HepG2 (cell line): ENCODE data around the gene UNKL. TPM values are rescaled to one million over a fixed set of nuclear protein-coding genes. Genes with fewer than 3 reads are reported as not detected.

Experiments used
- AKAP8 ChIP-seq: sonication (generic); formaldehyde crosslinking; IDR thresholded peaks from 2 replicates; pipeline ENCODE4 v1.5.1; 2020; ENCODE audit warnings: mild to moderate bottlenecking, missing genetic modification reagents
- BRD4 ChIP-seq: sonication (generic); formaldehyde crosslinking; IDR thresholded peaks from 2 replicates; pipeline ENCODE4 v1.4.0; 2020; ENCODE audit warnings: missing genetic modification reagents
- CHCHD3 ChIP-seq: sonication (generic); formaldehyde crosslinking; IDR thresholded peaks from 2 replicates; pipeline ENCODE4 v1.8.0; 2022; ENCODE audit warnings: mild to moderate bottlenecking, missing genetic modification reagents, moderate library complexity
- KDM2A ChIP-seq: sonication (generic); formaldehyde crosslinking; IDR thresholded peaks from 2 replicates; pipeline ENCODE4 v1.4.0; 2020; ENCODE audit warnings: low read depth, missing genetic modification reagents, borderline replicate concordance
- MXD3 ChIP-seq: IDR thresholded peaks from 2 replicates; pipeline ENCODE4 v1.6.1; 2016; ENCODE audit warnings: mild to moderate bottlenecking, missing biosample characterization, missing genetic modification reagents
- NPAS2 ChIP-seq: sonication (generic); formaldehyde crosslinking; IDR thresholded peaks from 2 replicates; pipeline ENCODE4 v1.8.0; 2022; ENCODE audit warnings: mild to moderate bottlenecking, missing genetic modification reagents, borderline replicate concordance
- REST ChIP-seq, 2 experiments: IDR thresholded peaks; 2 replicates each; pipeline ENCODE4 v1.6.1; 2011 to 2012; ENCODE audit warnings: low read length in 2 of 2, borderline replicate concordance in 1 of 2, low read depth in 1 of 2, mild to moderate bottlenecking in 1 of 2, moderate library complexity in 1 of 2
- RORA ChIP-seq: sonication (generic); formaldehyde crosslinking; IDR thresholded peaks from 2 replicates; pipeline ENCODE4 v1.5.0; 2020; ENCODE audit warnings: mild to moderate bottlenecking, missing genetic modification reagents, moderate library complexity
- SPEN ChIP-seq: sonication (generic); formaldehyde crosslinking; IDR thresholded peaks from 2 replicates; pipeline ENCODE4 v1.5.1; 2020; ENCODE audit warnings: low read depth, mild to moderate bottlenecking, missing genetic modification reagents
- STAG1 ChIP-seq: sonication (generic); formaldehyde crosslinking; IDR thresholded peaks from 2 replicates; pipeline ENCODE4 v1.4.0; 2020; ENCODE audit warnings: missing genetic modification reagents
- ZNF652 ChIP-seq: IDR thresholded peaks from 2 replicates; pipeline ENCODE4 v1.6.1; 2016; ENCODE audit warnings: low read depth, borderline replicate concordance
- ZNF672 ChIP-seq: sonication (generic); formaldehyde crosslinking; IDR thresholded peaks from 2 replicates; pipeline ENCODE4 v1.8.1; 2022; ENCODE audit warnings: missing genetic modification reagents
- ZNF761 ChIP-seq: sonication (generic); formaldehyde crosslinking; conservative IDR thresholded peaks from 2 replicates; pipeline ENCODE4 v1.4.0; 2020; ENCODE audit warnings: mild to moderate bottlenecking, missing genetic modification reagents
- polyA plus RNA-seq, 8 experiments: library from polyadenylated mRNA; depleted of rRNA in 3 of 8; stranded (reverse) in 7 of 8; unstranded in 1 of 8; fragments of >200 nt; fragmentation: Illumina TruSeq in 4 of 8; extraction: Trizol in 4 of 8; gene quantifications; 2 replicates each; pipeline versions ENCODE4 v1.2.1 to v1.2.3, GENCODE V29; 2011 to 2016; ENCODE audit warnings: low read depth in 4 of 8, missing spikeins in 1 of 8, mixed read lengths in 1 of 8; ENCODE audit not compliant: insufficient read depth in 1 of 8
- total RNA-seq, 5 experiments: library from RNA; depleted of rRNA; stranded (reverse); fragments of >200 nt; fragmentation: Illumina TruSeq; extraction: Trizol; gene quantifications; 2 replicates each; pipeline ENCODE4 v1.2.3, GENCODE V29; 2016; ENCODE audit warnings: low read depth in 1 of 5
- TF ChIP-seq, protein P1 (sequence below): IDR thresholded peaks from 2 replicates; pipeline ENCODE4 v1.4.0; 2020; ENCODE audit warnings: mild to moderate bottlenecking, missing genetic modification reagents
- TF ChIP-seq, protein P2 (sequence below): sonication (generic); formaldehyde crosslinking; IDR thresholded peaks from 2 replicates; pipeline ENCODE4 v1.4.0; 2020; ENCODE audit warnings: missing genetic modification reagents
- TF ChIP-seq, protein P3 (sequence below): sonication (generic); formaldehyde crosslinking; IDR thresholded peaks from 2 replicates; pipeline ENCODE4 v1.4.0; 2020; ENCODE audit warnings: missing genetic modification reagents

UNKL gene
- total and polyA plus RNA-seq, 2 of the 13 experiments (the other 11 are each of a cell fraction or from before 2014, with no cell fraction given) = 10.4 to 17.6 TPM

DNA sequence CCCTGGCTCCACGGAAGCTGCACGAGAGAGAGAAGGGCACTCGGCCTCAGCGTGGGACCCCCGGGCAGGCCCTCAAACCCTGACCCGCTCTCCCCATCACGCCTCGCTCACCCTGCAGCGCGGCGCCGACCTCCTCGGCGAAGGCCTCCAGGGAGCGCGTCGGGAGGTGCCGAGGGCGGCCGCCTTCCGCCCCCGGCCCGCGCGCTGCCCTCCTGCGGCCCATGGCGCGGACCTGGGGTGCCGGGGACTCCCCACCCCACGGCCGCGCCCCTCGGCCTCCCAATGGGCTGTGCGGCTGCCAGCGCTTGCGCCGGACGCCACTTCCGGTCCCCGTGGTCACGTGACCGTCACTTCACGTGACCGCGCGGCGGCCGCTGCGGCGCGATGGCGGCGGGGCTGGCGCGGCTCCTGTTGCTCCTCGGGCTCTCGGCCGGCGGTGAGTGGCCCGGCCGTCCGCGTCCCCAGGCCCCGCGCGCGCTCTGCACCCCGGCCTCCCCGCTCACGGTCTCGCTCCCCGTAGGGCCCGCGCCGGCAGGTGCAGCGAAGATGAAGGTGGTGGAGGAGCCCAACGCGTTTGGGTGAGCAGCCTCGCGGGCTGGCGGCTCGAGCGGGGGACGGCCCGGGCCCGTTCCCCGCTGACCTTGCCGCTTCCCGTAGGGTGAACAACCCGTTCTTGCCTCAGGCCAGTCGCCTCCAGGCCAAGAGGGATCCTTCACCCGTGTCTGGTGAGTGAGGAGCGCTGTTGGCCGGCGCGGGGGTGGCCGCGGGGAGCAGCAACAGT, 62.7 kb downstream of the UNKL start, which contains the start of the genes GNPTG and TSR3 (continued):
- TF ChIP-seq CHCHD3 (CRISPR knock-in tag) = no peak
- peak; percentile 45; the same call in 1 of the 2 replicates for TF ChIP-seq MXD3 (CRISPR knock-in tag)
- peak; percentile 34; the same call in 1 of the 2 replicates for TF ChIP-seq ZNF761 (CRISPR knock-in tag)
- TF ChIP-seq RORA (CRISPR knock-in tag) = no peak
- TF ChIP-seq BRD4 = peak; percentile 72; the same call in 1 of the 2 replicates
- peak; percentile 46; the same call in 1 of the 2 replicates for TF ChIP-seq AKAP8
- TF ChIP-seq KDM2A (CRISPR knock-in tag) = peak; percentile 77; the same call in 1 of the 2 replicates
- TF ChIP-seq, protein P1, sequence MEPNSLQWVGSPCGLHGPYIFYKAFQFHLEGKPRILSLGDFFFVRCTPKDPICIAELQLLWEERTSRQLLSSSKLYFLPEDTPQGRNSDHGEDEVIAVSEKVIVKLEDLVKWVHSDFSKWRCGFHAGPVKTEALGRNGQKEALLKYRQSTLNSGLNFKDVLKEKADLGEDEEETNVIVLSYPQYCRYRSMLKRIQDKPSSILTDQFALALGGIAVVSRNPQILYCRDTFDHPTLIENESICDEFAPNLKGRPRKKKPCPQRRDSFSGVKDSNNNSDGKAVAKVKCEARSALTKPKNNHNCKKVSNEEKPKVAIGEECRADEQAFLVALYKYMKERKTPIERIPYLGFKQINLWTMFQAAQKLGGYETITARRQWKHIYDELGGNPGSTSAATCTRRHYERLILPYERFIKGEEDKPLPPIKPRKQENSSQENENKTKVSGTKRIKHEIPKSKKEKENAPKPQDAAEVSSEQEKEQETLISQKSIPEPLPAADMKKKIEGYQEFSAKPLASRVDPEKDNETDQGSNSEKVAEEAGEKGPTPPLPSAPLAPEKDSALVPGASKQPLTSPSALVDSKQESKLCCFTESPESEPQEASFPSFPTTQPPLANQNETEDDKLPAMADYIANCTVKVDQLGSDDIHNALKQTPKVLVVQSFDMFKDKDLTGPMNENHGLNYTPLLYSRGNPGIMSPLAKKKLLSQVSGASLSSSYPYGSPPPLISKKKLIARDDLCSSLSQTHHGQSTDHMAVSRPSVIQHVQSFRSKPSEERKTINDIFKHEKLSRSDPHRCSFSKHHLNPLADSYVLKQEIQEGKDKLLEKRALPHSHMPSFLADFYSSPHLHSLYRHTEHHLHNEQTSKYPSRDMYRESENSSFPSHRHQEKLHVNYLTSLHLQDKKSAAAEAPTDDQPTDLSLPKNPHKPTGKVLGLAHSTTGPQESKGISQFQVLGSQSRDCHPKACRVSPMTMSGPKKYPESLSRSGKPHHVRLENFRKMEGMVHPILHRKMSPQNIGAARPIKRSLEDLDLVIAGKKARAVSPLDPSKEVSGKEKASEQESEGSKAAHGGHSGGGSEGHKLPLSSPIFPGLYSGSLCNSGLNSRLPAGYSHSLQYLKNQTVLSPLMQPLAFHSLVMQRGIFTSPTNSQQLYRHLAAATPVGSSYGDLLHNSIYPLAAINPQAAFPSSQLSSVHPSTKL = peak; percentile 34; the same call in 1 of the 2 replicates
- TF ChIP-seq SPEN = peak; percentile 99
- TF ChIP-seq STAG1 (CRISPR knock-in tag) = peak; percentile 14; the same call in 1 of the 2 replicates
- TF ChIP-seq, protein P2, sequence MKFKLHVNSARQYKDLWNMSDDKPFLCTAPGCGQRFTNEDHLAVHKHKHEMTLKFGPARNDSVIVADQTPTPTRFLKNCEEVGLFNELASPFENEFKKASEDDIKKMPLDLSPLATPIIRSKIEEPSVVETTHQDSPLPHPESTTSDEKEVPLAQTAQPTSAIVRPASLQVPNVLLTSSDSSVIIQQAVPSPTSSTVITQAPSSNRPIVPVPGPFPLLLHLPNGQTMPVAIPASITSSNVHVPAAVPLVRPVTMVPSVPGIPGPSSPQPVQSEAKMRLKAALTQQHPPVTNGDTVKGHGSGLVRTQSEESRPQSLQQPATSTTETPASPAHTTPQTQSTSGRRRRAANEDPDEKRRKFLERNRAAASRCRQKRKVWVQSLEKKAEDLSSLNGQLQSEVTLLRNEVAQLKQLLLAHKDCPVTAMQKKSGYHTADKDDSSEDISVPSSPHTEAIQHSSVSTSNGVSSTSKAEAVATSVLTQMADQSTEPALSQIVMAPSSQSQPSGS (CRISPR knock-in tag) = peak; percentile 59; the same call in 1 of the 2 replicates
- no peak for TF ChIP-seq NPAS2 (CRISPR knock-in tag)
- 0 out of 4 replicates have a peak, but pooled peaks of 1 of the 2 experiments have one; percentile 49 for TF ChIP-seq REST (IDR thresholded peaks at IDR 0.05; ENCODE audit: borderline replicate concordance in 1 of 2, low read depth in 1 of 2, low read length in 2 of 2)
- TF ChIP-seq ZNF652 (CRISPR knock-in tag) = no peak
- TF ChIP-seq ZNF672 (CRISPR knock-in tag) = no peak
- TF ChIP-seq, protein P3, sequence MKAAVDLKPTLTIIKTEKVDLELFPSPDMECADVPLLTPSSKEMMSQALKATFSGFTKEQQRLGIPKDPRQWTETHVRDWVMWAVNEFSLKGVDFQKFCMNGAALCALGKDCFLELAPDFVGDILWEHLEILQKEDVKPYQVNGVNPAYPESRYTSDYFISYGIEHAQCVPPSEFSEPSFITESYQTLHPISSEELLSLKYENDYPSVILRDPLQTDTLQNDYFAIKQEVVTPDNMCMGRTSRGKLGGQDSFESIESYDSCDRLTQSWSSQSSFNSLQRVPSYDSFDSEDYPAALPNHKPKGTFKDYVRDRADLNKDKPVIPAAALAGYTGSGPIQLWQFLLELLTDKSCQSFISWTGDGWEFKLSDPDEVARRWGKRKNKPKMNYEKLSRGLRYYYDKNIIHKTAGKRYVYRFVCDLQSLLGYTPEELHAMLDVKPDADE (CRISPR knock-in tag) = no peak
